Measurements from ENCODE around the gene TMPRSS6. TPM values are rescaled to one million over a fixed set of nuclear protein-coding genes. Genes with fewer than 3 reads are reported as not detected.

The TMPRSS6 gene
- total and polyA plus RNA-seq, 2 donors (not counting 1 experiment from before 2014, with no cell fraction given): 0.03 TPM; not detected in 1

DNA sequence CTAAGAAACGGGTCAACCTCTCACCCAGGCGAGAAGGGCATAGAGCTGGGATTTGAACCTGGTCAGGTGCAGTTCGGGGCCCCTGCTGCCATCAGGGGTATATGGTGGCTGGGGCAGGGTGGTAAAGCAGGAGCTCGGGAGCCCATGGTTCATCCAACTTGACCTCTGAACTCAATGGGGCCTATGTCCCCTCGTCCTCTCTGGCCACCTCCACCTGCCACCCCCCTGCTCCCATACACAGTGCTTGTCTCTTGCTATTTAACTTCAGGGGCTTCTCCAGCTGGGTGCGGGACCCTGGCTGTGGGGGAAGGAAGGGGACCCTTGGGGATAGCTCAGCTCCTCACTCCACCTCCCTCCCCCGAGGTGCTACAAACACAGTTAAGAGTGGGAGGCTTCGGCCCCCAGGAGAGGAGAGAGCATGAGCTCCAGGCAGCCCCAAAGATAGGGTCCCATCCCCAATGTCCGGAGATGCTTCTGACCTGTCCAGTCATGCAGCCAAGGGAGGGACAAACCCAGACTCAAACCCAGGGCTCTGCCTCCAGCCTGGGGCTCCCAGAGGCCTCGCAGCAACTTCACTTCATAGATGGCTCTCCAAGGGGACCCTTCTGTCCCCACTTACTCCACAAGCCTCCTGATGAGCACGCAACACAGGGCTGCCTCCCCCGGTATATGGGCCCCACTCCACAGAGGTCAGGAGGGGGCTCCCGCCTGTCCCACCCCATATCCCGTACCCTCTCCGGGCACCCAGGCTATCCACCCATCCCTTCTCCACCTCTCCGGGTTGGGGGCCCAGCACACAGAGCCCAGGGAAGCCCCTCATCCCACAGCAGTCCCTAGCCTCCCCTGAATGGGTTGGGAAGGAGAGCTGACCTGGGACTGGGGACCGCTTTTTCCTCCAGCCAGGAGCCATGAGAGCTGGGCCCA is 39.5 kb upstream of the TMPRSS6 start:
- H3K27me3 ChIP-seq (replicated peaks in 1 of 4; ENCODE audit: control extremely low read depth in 1 of 4, control insufficient read depth in 3 of 4, insufficient read depth in 4 of 4, low read length in 3 of 4): no peaks in the 10 kb centered on the region
- peaks cover 0 to 20% of the 10 kb centered on the region in 2 donors for H3K4me1 ChIP-seq (ENCODE audit: control insufficient read depth in 2 of 2, insufficient read depth in 2 of 2, low read length in 2 of 2)
- WGBS (ENCODE audit: insufficient coverage): 64% methylated on average over 11 of the region's 17 CpGs
- peak overlapping the region; percentile 55 for H3K4me2 ChIP-seq (replicated peaks; ENCODE audit: low read depth, low read length, poor library complexity, severe bottlenecking)
- H3K4me1 Mint-ChIP-seq: peaks cover 22% of the 10 kb centered on the region
- peak overlapping the region; percentile 46 for H2AFZ ChIP-seq (ENCODE audit: insufficient read depth, low read depth, low read length, poor library complexity, severe bottlenecking)
- H3K9me3 ChIP-seq (ENCODE audit: control extremely low read depth in 1 of 3, control insufficient read depth in 2 of 3, insufficient read depth in 1 of 3, low read length in 2 of 3): no peaks in the 10 kb centered on the region
- H3K79me2 ChIP-seq (ENCODE audit: control insufficient read depth, insufficient read depth, low read length): no peaks in the 10 kb centered on the region
- no peak overlapping the region for H3K9ac ChIP-seq (ENCODE audit: low read length)
- peak overlapping the region in 2 of 5 experiments; percentile 3 to 5 for H3K4me3 ChIP-seq (ENCODE audit: control extremely low read depth in 1 of 5, extremely low read depth in 1 of 5, insufficient read depth in 1 of 5, low read depth in 2 of 5, low read length in 4 of 5)
- H3K27me3 Mint-ChIP-seq: no peaks in the 10 kb centered on the region
- peaks cover 3% of the 10 kb centered on the region for H3K9me3 Mint-ChIP-seq (ENCODE audit: insufficient read depth)
- no peak overlapping the region for H3K27ac Mint-ChIP-seq
- no peak for ATAC-seq (ENCODE audit: low read depth)
- CTCF ChIA-PET: interaction anchor here (0.7 to 1.3 kb wide), 6 partner anchors 9 to 105 kb away, joined by 3 to 4 read pairs (median 4); no protein-coding TSS in a partner anchor
- no peak overlapping the region for H3K27ac ChIP-seq (ENCODE audit: low read length in 2 of 2)
- H3K4me3 Mint-ChIP-seq: no peak overlapping the region
- no peaks in the 10 kb centered on the region for H3K36me3 ChIP-seq (replicated peaks in 1 of 2; ENCODE audit: control extremely low read depth in 1 of 2, control insufficient read depth in 1 of 2, extremely low read depth in 1 of 2, insufficient read depth in 2 of 2, low read length in 1 of 2)
- H4K20me1 ChIP-seq (ENCODE audit: control insufficient read depth, insufficient read depth, low read length, poor library complexity, severe bottlenecking): no peaks in the 10 kb centered on the region
- intact Hi-C loops (cut with micrococcal nuclease): no loop called here
- TF ChIP-seq EZH2 (IDR thresholded peaks at IDR 0.05; ENCODE audit: borderline replicate concordance, insufficient read depth, low read depth, low read length, poor library complexity, severe bottlenecking): no peak
- TF ChIP-seq, protein P1, sequence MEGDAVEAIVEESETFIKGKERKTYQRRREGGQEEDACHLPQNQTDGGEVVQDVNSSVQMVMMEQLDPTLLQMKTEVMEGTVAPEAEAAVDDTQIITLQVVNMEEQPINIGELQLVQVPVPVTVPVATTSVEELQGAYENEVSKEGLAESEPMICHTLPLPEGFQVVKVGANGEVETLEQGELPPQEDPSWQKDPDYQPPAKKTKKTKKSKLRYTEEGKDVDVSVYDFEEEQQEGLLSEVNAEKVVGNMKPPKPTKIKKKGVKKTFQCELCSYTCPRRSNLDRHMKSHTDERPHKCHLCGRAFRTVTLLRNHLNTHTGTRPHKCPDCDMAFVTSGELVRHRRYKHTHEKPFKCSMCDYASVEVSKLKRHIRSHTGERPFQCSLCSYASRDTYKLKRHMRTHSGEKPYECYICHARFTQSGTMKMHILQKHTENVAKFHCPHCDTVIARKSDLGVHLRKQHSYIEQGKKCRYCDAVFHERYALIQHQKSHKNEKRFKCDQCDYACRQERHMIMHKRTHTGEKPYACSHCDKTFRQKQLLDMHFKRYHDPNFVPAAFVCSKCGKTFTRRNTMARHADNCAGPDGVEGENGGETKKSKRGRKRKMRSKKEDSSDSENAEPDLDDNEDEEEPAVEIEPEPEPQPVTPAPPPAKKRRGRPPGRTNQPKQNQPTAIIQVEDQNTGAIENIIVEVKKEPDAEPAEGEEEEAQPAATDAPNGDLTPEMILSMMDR (IDR thresholded peaks at IDR 0.05): no peak
- POLR2A ChIA-PET: no interaction called here
- no peak for DNase-seq
